RCC 7860 (cell line): ENCODE measurements around the gene PAPLN.

ENCODE experiments used
- DNase-seq: peaks from one replicate; pipeline ENCODE4 v3.0.0-alpha.2; 2015; ENCODE audit warnings: low spot score
- FAIRE-seq: peaks from 2 replicates; lab custom pipeline; 2012; peaks lifted over from hg19 to GRCh38; lab: Jason Lieb, UNC

The PAPLN gene

DNA sequence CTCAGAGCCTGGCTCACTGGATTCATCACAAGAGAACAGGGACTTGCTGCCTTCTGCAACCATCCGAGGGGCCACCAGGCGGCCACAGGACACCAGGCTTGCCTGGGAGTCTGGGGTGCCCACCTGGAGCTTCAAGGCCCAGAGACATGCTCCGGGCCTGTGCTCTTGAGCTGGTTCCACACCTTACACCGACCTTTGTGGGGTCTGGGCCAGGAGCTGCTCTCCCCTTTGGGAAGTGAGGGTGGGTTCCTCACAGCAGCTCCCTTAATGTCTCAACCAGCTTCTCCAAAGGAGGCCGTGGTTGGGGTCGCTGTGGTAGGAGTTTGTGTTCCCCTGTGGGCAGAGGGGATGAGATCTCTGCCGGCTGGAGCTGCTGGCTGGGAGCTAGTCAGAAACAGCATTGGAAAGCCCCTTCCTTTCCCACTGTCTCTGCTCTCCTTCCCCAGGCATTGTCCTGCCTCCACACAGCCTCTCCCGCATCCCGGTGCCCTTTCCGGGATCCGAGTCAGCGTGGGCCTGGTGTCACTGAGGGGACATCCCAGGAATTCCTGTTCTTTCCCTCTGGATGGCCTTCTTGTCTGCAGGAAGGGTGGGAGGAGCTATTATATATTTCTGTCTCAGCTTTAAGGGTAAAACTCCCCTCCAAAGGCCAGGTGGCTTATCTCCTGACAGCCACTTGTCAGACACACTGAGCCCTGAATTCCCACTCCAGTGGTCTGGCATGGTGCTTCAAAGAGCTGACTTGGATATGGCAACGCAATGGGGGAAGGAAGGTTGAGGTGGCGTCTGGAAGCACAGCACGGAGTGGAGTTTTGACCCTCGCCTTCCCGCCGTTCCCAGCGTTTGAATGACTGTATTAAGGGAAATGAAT lies 5.1 kb upstream of the PAPLN start:
- no peak for FAIRE-seq
- no peak for DNase-seq

DNA sequence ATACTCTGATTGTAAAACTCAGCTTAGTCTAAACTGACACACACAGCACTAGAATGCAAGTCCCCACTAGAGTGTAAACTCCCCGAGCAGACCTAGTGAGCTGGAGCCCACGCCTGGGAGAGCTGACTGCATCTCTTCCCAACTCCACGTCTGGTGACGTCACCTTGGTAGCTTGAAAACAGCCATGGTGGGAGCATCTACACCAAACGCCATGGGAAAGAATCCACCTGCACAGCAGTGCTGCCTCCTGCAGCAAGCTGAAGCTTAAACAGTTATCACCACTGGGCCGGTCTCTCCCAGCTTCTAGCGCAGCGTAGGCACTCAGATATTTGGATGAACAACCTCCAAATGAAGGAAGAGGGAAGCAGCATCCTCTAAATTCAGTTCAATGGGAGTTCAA lies 4.3 kb upstream of the PAPLN start:
- DNase-seq, result no peak
- no peak for FAIRE-seq

DNA sequence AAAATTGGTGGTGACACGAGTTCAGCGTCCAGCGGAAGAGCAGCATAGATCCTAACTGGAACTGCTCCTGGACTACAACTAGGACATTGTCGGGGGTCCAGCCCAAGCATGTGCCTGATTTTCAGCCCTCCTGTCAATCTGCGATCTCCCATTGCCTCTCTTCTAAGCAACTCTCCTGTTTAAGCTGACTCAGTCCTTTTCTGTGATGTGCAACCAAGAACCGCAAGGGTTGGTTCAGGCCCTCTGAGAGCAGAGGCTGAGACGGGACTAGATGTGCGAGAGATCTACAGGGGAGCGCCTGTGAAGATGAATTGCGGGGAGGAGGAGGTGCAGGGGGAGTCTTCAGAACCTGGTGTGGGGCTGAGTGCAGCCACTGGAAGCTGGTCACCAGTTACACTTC lies 3.7 kb upstream of the PAPLN start:
- DNase-seq (no peak), FAIRE-seq (no peak)

DNA sequence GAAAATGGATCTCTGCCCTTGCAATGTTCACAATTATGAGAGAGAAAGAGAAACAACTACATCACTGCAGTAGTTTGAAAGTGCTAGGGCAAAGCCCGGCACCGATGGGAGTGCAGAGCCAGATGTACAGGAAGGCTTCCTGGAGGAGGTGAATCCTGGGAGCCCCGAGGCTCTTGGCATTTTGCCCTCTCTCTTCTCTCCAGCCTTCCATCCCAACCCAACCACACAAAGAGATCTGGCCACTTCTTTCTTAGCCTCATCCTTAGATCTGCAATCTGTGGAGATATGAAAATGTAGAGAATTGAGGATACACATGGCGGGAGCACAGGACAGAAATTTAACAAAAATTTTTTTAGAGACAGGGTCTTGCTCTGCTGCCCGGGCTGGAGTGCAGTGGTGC lies 3.3 kb upstream of the PAPLN start:
- no peak for DNase-seq
- no peak for FAIRE-seq

DNA sequence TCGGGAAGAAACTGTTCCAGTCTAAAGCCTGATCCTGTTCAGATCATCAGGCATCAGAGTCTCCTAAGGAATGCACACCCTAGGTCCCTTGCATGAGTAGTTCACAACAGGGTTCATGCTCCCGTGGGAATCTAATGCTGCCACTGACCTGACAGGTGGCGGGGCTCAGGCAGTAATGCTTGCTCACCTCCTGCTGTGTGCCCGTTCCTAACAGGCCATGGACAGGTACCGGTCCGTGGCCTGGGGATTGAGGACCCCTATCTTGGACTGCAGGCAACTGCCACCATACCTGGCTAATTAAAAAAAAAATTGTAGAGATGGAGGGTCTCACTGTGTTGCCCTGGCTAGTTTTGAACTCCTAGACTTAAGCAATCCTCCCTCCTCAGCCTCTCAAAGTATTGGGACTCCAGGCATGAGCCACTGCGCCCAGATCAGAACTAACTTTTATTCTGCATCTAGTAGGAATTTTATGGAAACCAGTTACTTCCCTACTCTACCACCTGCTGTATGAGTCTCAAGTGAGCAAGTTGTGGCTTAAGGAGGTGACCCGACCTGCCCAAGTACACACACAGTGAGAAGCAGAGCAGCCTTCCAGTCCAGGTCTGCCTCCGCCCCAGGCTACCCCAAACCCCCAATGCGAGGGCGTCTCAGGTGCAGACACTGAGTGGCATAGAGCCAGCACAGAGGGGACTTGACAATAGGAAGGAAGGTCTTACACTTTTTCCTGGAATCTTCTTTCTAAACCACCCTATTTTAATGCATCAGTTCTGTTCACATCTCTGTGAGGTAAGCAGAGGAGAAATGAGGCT lies 2.5 kb upstream of the PAPLN start:
- FAIRE-seq, result no peak
- no peak for DNase-seq

DNA sequence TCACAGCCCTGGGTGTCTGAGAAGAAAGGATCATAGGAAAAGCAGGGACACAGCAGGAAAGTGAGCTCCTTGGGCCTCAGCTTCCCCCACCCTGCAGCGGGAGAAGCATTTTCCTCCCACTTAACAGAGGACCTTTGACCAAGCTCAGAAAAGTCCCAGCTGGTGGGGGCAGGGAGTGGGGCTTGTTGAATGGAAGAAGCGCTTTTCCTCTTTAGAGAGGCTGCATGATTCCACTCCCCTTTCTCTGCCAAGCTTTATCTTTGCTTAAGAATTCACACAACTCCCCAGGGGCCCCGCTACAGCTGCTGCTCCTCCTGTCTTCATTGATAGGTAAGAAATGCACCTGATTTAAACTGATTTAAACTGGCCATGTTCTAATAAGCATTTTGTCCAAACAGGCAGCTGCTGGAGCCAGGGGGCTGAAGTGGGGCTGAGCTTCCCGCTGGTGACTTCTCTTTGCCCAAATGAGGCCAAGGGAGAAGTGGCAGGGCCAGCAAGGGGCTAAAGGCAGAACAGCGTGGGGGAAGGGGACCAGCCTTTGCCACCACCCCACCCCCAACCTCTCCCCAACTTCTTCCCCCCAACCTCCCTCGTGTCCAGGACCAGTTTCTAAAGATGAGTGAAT lies 1.7 kb upstream of the PAPLN start:
- FAIRE-seq (no peak), DNase-seq (no peak)

DNA sequence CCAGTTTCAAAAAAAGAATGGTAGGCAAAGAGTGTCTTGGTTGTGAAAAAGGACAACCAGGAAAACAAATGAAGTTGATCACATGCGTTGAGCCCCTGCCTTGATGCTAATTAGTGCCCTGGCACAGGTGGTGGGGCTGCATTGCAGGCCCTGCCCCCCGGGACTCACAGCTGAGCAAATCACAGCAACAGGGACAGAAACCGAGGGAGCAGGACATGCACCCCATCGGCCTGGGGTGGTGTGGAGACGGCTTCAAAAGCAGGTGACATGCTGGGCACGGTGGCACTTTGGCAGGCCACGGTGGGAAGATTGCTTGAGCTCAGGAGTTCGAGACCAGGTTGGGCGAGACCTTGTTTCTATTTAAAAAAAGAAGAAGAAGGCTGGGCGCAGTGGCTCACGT lies 1.1 kb upstream of the PAPLN start:
- FAIRE-seq (no peak), DNase-seq (no peak)

DNA sequence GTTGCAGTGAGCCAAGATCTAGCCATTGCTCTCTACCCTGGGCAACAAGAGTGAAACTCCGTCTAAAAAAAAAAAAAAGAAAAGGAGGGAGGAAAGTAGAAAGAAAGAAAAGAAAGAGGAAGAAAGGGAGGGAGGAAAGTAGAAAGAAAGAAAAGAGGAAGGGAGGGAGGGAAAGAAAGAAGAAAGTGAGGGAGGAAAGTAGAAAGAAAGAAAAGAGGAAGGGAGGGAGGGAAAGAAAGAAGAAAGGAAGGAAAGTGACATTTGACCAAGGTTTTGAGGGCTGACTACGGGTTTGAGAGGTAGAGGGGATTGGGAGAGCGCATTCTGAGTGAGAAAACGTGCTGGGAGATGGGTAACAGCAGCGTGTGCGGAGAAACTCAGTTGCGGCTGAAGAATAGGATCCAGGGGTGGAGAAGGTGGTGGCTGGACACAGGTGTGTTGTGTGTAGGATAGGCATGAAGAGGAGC lies 521 bp upstream of the PAPLN start:
- DNase-seq (no peak), FAIRE-seq (no peak)

DNA sequence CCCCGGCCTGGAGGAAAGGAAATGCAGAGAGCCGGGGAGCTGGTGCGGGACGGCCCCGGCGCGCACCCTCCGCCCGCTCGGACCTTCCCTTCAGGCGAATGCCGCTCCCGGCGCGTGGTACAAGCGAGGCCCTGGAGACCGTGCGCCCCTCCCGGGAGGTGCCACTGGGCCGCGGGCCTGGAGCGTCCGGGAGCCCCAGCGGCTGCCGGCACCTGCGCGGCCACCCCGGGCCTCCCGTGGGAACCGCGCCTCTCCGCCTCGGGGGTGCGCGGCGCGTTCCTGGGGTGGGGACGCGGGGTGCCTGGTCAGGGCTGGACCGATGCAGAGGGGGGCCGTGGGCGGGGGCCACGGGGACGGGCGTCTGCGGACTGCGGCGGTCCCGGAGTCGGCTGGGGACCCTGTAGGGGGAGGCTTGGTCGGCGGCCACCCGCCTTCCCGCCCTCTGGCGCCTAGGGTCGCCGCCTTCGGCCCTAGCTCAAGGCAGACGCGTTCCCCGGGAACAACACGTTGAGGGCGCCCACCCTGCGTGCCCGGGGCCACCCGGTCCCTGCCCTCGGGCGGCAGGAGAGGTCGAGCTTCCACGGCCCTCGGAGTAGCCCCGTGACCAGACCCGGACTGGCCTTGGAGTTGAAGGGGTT lies 599 bp downstream of the PAPLN start:
- no peak for DNase-seq
- no peak for FAIRE-seq

DNA sequence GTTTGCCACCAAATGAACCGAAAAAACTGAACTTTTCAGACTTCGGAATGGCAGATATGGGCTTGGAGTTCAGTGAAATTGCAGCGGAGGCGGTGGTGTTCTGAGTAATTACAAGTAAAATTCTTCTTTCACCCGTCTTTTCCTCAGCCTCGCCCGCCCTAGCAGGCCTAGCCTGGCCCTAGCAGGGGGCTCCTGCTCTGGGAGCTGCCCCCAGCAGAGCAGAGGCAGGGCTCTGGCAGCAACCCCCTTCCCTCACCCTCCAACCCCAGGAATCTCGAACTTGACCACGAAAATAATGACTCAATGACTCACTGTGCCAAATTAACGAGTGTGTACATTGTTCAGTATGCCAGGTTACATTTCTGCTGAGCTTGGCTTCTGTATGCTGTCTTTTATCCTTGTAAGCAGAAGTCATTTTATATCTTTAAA lies 1.1 kb downstream of the PAPLN start:
- peak; percentile 69 for FAIRE-seq
- DNase-seq, result peak; percentile 56

DNA sequence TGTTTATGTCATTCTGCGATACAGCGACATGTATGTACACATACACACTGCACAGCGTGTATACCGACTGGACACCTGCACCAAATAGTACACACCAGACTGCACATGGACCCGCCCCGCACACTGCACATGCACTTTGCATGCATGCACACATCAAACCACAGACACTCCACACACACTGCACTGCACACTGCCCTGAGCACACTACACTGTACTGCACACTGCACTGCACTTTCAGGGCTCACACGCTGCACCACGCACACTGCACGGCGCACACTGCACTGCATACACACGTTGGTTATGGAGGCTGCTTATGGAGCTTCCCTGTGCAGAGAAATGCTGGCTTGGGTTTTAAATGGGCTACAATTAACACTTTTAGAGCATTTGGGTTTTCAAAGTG lies 1.6 kb downstream of the PAPLN start:
- no peak for DNase-seq
- FAIRE-seq, result no peak

DNA sequence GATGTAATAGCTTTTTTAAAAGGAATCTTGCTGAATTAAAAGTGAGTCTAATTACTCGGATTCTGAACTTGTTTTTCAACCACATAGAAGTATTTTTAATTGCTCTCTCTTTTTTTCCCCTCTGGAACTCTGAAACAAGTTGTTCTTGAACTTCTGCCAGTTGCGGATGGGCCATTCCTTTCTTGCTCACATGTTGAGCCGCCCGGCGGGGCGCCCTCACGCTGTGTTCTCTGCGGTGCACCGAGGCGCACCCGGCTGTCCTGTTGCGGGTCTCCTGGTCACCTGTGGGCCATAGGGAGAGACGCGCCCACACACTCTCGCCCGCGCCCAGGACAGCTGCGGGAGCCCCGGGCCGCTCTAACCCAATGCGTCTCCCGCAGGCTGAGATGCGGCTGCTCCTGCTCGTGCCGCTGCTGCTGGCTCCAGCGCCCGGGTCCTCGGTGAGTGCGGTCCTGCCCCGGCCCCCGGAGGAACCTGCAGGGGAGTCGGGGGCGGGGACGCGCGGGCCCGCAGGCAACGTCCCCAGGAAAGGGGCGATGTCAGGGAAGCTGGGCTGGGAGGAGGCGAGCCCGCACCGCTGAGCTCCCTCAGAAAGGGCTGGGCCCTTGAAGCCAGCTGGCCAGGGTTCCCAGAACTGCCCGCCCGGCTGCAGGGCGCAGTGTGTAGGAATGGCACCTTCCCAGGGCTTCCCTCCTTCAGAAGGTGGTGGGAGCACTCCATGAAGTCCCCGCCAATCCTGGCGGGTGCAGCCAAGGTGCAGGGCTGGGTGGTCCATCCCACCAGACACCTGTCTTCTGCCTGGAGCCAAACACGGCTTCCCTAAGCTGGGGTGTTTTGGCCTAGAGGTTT lies 2.3 kb downstream of the PAPLN start:
- DNase-seq, result no peak
- FAIRE-seq, result no peak

DNA sequence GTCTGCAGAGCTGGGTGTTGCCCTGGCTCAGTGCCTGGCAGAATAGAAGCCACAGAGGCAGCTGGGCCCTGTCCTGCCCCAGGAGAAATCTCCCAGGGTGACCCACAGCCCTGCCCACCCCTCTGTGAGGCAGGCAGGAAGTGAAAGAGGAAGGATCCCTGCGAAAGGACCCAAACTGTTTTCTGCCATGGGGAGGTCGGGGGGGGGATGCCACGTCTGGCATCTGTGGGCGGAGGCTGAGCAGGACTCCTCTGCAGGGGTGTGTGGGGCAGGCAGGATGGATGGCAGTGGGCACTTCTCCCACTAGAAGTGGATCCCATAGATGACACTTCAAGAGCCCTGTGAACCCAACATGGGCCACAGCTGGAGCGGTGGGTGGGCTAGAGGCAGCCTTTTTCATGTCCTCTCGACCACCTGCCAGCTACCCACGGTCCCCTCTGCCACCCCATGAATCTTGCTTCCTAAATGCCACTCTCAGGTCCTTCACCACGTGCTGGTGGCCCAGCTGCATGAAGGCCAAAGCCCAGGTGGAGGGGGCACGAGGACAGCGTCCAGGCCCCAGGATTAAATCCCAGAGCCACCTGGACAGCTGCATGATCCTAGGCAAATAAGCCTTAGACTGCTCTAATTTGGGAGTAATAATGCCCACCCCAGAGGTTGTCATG lies 3.6 kb downstream of the PAPLN start:
- no peak for FAIRE-seq
- DNase-seq, result no peak

DNA sequence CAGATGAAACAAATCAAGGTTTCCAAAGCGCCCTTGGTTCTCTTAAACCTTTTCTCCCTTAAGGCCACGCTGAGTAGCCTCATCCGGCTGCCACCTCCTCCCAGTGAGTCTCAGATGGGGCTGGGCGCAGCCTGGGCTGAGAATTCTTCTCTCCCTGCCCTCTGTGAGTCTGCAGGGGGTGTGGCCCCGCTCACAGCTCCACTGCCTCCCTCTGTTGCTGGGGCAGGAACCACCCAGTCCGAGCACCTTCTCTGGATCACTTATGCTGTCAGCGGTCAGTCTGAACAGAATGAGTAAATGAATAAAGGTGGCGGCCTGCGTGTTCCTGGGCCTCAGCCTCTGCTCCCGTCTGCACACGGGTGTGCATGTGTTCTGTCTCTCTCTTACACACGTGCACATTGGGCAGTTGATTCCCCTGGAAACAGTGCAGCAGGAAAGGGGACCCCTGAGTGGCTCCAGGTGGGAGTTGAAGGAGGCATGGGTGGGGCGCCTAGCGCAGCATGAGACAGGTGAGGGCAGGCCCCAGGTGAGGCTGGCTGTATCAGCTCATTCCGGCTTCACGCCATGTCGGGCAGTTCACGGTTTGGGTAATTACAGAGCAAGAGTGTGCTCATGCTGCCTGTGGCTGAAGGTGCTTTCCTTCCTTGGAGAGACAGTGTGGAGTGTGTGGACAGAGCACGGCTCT lies 4.3 kb downstream of the PAPLN start:
- DNase-seq (peak; percentile 72), FAIRE-seq (peak; percentile 81)

DNA sequence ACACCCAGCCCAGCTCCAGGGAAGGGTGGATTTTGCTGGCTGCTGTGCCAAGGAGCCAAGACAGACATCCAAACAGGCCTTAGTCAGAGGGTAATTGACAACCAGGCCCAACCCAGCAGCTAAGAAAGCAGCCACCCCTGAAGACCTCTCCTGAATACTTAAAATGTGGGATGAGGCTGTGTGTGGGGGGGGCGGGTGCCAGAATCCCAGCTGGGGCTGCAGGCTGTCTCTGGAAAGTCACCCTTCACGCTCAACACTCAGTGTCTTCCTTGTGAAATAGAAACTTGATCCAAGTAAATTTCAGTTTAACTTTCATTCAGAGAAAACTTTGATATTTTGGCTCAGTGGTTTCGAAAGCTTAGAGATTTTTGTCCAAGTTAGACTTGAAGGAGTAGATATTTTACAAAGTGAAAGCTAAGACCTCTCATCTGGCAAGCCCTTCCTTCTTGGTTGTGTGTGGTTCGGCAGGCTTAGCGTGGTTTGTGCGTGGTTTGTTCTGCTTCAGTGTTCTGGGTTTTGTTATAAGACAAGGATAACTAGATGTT lies 5.1 kb downstream of the PAPLN start:
- peak; percentile 77 for FAIRE-seq

DNA sequence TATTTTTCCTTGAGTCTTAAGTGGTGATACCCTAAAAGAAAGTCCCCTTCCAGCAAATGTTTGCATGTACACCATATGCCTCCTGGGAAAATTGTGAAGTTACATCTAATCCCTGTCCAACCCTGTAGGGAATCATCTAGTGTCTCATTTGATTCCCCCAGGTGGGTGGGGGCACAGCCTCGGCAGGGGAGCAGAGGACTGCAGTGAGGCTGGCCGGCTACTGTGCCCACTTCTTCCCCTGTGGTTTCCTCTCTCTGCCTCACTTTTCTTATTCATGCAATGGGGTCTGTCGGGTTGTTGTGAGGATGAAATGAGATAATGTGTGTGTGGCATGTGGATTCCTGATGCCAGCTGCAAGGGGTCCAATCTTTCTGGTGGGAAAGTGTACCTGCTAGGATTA lies 6.0 kb downstream of the PAPLN start:
- no peak for DNase-seq
- no peak for FAIRE-seq

More for the DNA sequence above, 5.1 kb downstream of the PAPLN start:
- DNase-seq, result peak; percentile 63

DNA sequence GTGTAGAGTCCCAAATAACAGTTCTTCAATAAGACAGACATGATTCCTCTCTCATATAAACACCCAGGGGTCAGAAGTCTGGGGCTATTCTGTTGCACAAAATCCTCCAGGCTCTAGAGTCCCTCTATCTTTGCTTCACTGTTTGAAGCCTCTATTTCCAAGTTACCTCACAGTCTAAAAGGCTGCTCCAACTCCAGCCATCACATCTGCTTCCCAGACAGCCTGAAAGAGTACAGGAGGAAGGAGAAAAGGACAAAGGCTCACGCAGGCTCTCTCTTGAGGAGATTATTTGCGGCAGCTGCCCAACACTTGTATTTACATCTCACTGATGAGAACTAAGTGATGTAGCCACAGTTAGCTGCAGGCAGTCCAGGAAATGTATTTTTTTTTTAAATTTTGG lies 6.4 kb downstream of the PAPLN start:
- DNase-seq (no peak), FAIRE-seq (no peak)

DNA sequence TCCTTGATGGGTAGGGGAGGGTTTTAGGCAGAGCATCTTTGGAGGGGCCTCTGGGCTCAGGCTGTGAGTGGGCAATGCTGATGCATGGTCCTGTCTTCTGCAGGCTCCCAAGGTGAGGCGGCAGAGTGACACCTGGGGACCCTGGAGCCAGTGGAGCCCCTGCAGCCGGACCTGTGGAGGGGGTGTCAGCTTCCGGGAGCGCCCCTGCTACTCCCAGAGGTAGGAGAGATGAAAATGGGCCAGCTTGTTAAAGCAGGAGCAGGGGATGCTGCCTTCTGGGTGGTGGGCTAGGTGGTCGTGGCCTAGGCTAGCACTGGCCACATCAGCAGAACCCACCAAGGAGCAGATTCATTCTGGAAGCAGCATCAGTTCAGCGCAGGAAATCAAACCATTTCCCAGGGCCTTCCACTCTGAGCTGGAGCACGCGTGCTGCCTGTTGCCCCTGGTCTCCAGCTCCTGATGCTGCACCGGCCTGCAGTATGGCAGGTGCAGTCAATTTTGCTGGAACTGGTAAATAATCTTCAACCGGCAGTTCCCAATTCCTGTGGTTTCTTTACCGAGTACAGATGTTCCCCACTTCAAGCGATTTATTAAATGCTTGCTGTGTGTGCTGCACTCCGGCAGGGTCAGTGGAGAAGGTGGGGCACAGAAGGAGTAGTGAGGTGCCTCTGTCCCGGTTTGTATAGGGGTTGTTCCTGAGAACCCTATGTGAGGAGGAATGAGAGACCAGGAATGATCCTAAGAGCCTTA lies 7.4 kb downstream of the PAPLN start:
- DNase-seq, result no peak
- no peak for FAIRE-seq
